SU-DHL-6 (cell line): ENCODE measurements around the gene PARVB.

Source experiments
- CTCF ChIP-seq: fragments of 200-600 bp; sonication (generic); IDR thresholded peaks from one replicate; pipeline ENCODE4 v1.5.1; 2017; ENCODE audit warnings: antibody characterized with exemption, mild to moderate bottlenecking, low read length, moderate library complexity; ENCODE audit not compliant: insufficient read depth, poor library complexity, severe bottlenecking
- EZH2phosphoT487 ChIP-seq: fragments of 200-600 bp; sonication (generic), shearing (Covaris generic); conservative IDR thresholded peaks from 2 replicates; pipeline ENCODE4 v1.6.1; 2018; ENCODE audit warnings: mild to moderate bottlenecking, antibody characterized with exemption, low read length, moderate library complexity, mixed read lengths

GRCh38 chr22:44221710-44222475 is 197.8 kb downstream of the PARVB start:
- no peak for TF ChIP-seq CTCF
- no peak for TF ChIP-seq EZH2phosphoT487
